Stromal cell of bone marrow (primary cell): Measurements from ENCODE around the gene ATG12.

Experiments used
- DNase-seq: peaks from one replicate; pipeline ENCODE4 v3.0.0-alpha.2; 2012; ENCODE audit warnings: low read depth

The ATG12 gene

GRCh38 chr5:115807654-115808052 is 33.7 kb downstream of the ATG12 start:
- DNase-seq: no peak

- no peak for DNase-seq
Observed at GRCh38 chr5:115806986-115807653, 34.2 kb downstream of the ATG12 start.

GRCh38 chr5:115801984-115802383 is 39.4 kb downstream of the ATG12 start:
- DNase-seq: no peak

- no peak for DNase-seq
Observed at GRCh38 chr5:115801152-115801551, 40.2 kb downstream of the ATG12 start.

- no peak for DNase-seq
Observed at GRCh38 chr5:115800108-115800507, 41.3 kb downstream of the ATG12 start.

- no peak for DNase-seq
Observed at GRCh38 chr5:115798252-115798651, 43.1 kb downstream of the ATG12 start.

- no peak for DNase-seq
Observed at GRCh38 chr5:115796656-115797055, 44.7 kb downstream of the ATG12 start.

GRCh38 chr5:115795700-115796099 is 45.7 kb downstream of the ATG12 start:
- no peak for DNase-seq

GRCh38 chr5:115788440-115788839 is 52.9 kb downstream of the ATG12 start:
- no peak for DNase-seq

GRCh38 chr5:115787426-115787825 is 53.9 kb downstream of the ATG12 start:
- DNase-seq: no peak

- peak; percentile 30 for DNase-seq
Observed at GRCh38 chr5:115785381-115786065, 55.8 kb downstream of the ATG12 start.

- peak; percentile 54 for DNase-seq
Observed at GRCh38 chr5:115778417-115778816, 62.9 kb downstream of the ATG12 start.
